ENCODE measurements around the gene PPM1B. TPM values are rescaled to one million over a fixed set of nuclear protein-coding genes. Genes with fewer than 3 reads are reported as not detected.

Gene PPM1B
- total and polyA plus RNA-seq, 2 donors (not counting 1 experiment from before 2014, with no cell fraction given) = 25.8 to 34.5 TPM

DNA sequence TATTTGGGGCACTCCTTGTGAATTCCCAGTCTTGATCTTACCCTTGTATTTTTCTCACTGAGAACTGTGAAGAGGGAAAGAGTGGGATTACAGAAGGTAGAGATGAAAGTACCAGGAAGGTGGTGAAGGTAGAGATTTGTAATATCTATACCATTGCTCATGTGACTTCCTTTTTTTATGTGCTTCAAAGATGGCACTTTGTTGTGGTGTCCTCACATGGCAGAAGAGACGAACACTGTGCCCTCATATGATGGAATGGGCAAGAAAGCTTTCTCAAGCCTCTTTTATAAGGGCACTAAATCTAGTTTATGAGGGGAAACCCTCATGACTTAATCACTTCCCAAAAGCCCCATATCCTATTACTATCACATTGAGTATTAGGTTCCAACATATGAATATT is 28.9 kb upstream of the PPM1B start:
- no peaks in the 10 kb centered on the region for H3K79me2 ChIP-seq (ENCODE audit: control insufficient read depth, insufficient read depth, low read length)
- no peaks in the 10 kb centered on the region for H4K20me1 ChIP-seq (ENCODE audit: control insufficient read depth, extremely low read depth, insufficient read depth, low read length)
- no peak overlapping the region for H3K27ac ChIP-seq (ENCODE audit: insufficient read depth, low read length)
- no peak overlapping the region for H2AFZ ChIP-seq (ENCODE audit: low read length)
- no peaks in the 10 kb centered on the region for H3K27me3 ChIP-seq (ENCODE audit: control insufficient read depth, insufficient read depth, low read length)
- no peak for TF ChIP-seq EZH2 (IDR thresholded peaks at IDR 0.05; ENCODE audit: low read length, missing control alignments)
- no peak for TF ChIP-seq CTCF (conservative IDR thresholded peaks at IDR 0.05 in 1 of 2, IDR thresholded peaks at IDR 0.05 in 1 of 2; ENCODE audit: low read depth in 1 of 2, low read length in 2 of 2)
- H3K9me3 ChIP-seq (ENCODE audit: control insufficient read depth, insufficient read depth, low read depth, low read length) = no peaks in the 10 kb centered on the region
- no peak overlapping the region for H3K4me2 ChIP-seq (ENCODE audit: extremely low read depth, insufficient read depth, low read length)
- no peaks in the 10 kb centered on the region for H3K36me3 ChIP-seq (ENCODE audit: control insufficient read depth, insufficient read depth, low read length)
- no peak for DNase-seq (ENCODE audit: low read depth in 2 of 2)
- H3K4me3 ChIP-seq (replicated peaks in 1 of 4; ENCODE audit: control extremely low read depth in 1 of 4, insufficient read depth in 1 of 4, low read depth in 3 of 4, low read length in 4 of 4) = no peak overlapping the region
- no peak overlapping the region for H3K9ac ChIP-seq (ENCODE audit: insufficient read depth, low read length)
- H3K4me1 ChIP-seq (ENCODE audit: control insufficient read depth, extremely low read depth, insufficient read depth, low read length) = peaks cover 7% of the 10 kb centered on the region

GRCh38 chr2:44142306-44142705 is 26.4 kb upstream of the PPM1B start:
- H3K9me3 ChIP-seq (ENCODE audit: control insufficient read depth, insufficient read depth, low read depth, low read length) = no peaks in the 10 kb centered on the region
- no peak overlapping the region for H3K4me3 ChIP-seq (replicated peaks in 1 of 4; ENCODE audit: control extremely low read depth in 1 of 4, insufficient read depth in 1 of 4, low read depth in 3 of 4, low read length in 4 of 4)
- no peak overlapping the region for H2AFZ ChIP-seq (ENCODE audit: low read length)
- no peak for TF ChIP-seq CTCF (conservative IDR thresholded peaks at IDR 0.05 in 1 of 2, IDR thresholded peaks at IDR 0.05 in 1 of 2; ENCODE audit: low read depth in 1 of 2, low read length in 2 of 2)
- no peak overlapping the region for H3K9ac ChIP-seq (ENCODE audit: insufficient read depth, low read length)
- H3K4me2 ChIP-seq (ENCODE audit: extremely low read depth, insufficient read depth, low read length) = no peak overlapping the region
- H4K20me1 ChIP-seq (ENCODE audit: control insufficient read depth, extremely low read depth, insufficient read depth, low read length) = no peaks in the 10 kb centered on the region
- no peak for DNase-seq (ENCODE audit: low read depth in 2 of 2)
- no peak overlapping the region for H3K27ac ChIP-seq (ENCODE audit: insufficient read depth, low read length)
- H3K36me3 ChIP-seq (ENCODE audit: control insufficient read depth, insufficient read depth, low read length) = no peaks in the 10 kb centered on the region
- no peaks in the 10 kb centered on the region for H3K27me3 ChIP-seq (ENCODE audit: control insufficient read depth, insufficient read depth, low read length)
- H3K79me2 ChIP-seq (ENCODE audit: control insufficient read depth, insufficient read depth, low read length) = no peaks in the 10 kb centered on the region
- no peaks in the 10 kb centered on the region for H3K4me1 ChIP-seq (ENCODE audit: control insufficient read depth, extremely low read depth, insufficient read depth, low read length)

DNA sequence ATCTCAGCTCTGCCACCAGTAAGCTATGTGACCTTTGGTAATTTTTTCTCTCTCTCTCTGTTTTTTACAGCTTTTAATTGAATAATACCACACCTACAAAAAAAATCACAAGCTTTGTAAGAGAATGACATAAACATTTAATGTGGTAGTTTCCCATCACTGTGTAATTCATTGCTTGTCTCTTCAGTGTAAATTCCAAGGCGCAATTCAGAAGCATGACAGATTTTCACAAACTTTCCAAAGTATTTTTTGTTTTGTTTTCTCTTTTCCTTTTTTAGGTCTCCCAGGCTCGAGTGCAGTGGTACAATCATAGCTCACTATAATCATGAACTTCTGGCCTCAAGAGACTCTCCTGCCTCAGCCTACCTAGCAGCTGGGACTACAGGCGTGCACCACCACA is 25.0 kb upstream of the PPM1B start:
- no peaks in the 10 kb centered on the region for H4K20me1 ChIP-seq (ENCODE audit: control insufficient read depth, extremely low read depth, insufficient read depth, low read length)
- no peak overlapping the region for H3K9ac ChIP-seq (ENCODE audit: insufficient read depth, low read length)
- TF ChIP-seq EZH2 (IDR thresholded peaks at IDR 0.05; ENCODE audit: low read length, missing control alignments) (no peak), CTCF (conservative IDR thresholded peaks at IDR 0.05 in 1 of 2, IDR thresholded peaks at IDR 0.05 in 1 of 2; ENCODE audit: low read depth in 1 of 2, low read length in 2 of 2) (no peak)
- H3K4me2 ChIP-seq (ENCODE audit: extremely low read depth, insufficient read depth, low read length) = no peak overlapping the region
- H3K4me1 ChIP-seq (ENCODE audit: control insufficient read depth, extremely low read depth, insufficient read depth, low read length) = no peaks in the 10 kb centered on the region
- no peak overlapping the region for H3K4me3 ChIP-seq (replicated peaks in 1 of 4; ENCODE audit: control extremely low read depth in 1 of 4, insufficient read depth in 1 of 4, low read depth in 3 of 4, low read length in 4 of 4)
- no peak for DNase-seq (ENCODE audit: low read depth in 2 of 2)
- no peaks in the 10 kb centered on the region for H3K79me2 ChIP-seq (ENCODE audit: control insufficient read depth, insufficient read depth, low read length)
- no peaks in the 10 kb centered on the region for H3K36me3 ChIP-seq (ENCODE audit: control insufficient read depth, insufficient read depth, low read length)
- no peak overlapping the region for H3K27ac ChIP-seq (ENCODE audit: insufficient read depth, low read length)
- no peaks in the 10 kb centered on the region for H3K9me3 ChIP-seq (ENCODE audit: control insufficient read depth, insufficient read depth, low read depth, low read length)
- no peak overlapping the region for H2AFZ ChIP-seq (ENCODE audit: low read length)
- no peaks in the 10 kb centered on the region for H3K27me3 ChIP-seq (ENCODE audit: control insufficient read depth, insufficient read depth, low read length)

Measured in fibroblast of lung (primary cell).